HG02623 (cell line): ENCODE results near the gene IFNGR2.
"Not testable (repeated sequence)": the region's sequence is repeated elsewhere in the genome, so short reads cannot be mapped to it uniquely, and the experiment has no call there.

Experiments used
- ATAC-seq: cut with Tn5 transposase; IDR thresholded peaks from one replicate; pipeline ENCODE4 v1.9.1; 2021; ENCODE audit warnings: moderate library complexity; ENCODE audit not compliant: unreplicated experiment

The IFNGR2 gene

GRCh38 chr21:33401630-33401992 lies 1.6 kb upstream of the IFNGR2 start:
- ATAC-seq = no peak

- no peak for ATAC-seq
Observed at GRCh38 chr21:33402001-33402979, 923 bp upstream of the IFNGR2 start.

GRCh38 chr21:33403786-33404585 lies 773 bp downstream of the IFNGR2 start:
- ATAC-seq = no peak

DNA sequence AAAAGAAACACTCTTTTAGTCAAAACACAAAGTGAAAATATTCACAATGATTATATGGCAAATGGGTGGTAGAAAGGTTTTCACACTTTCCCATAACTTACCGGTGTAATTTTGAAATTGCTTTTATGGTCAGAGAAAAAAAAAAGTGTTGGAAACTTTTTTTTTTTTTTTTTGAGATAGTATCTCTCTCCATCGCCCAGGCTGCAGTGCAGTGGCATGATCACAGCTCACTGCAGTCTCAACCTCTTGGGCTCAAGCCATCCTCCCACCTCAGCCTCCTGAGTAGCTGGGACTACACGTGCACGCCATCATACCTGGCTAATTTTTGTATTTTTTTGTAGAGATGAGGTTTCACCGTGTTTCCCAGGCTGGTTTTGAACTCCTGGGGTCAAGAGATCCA lies 3.3 kb downstream of the IFNGR2 start:
- ATAC-seq = no peak

DNA sequence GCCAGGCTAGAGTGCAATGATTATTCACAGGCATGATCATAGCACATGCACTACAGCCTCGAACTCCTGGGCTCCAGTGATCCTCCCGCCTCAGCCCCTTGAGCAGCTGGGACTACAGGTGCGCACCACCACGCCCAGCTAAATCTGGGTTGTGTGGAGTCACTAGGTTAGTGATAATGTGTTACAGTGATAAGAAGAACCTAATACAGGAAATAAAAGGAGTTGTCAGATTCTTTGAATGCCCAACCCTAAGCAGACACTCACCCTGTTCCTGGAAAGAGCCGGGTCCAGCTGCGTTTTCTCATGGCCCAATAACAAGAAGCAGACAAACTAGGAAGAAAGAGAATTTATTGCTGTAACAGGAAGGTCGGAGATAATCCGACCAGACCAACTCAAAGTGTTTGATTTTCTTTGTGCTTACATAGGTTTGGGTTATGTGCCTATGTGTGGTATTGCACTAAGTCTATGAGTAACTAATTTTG lies 8.8 kb downstream of the IFNGR2 start:
- ATAC-seq = no peak

DNA sequence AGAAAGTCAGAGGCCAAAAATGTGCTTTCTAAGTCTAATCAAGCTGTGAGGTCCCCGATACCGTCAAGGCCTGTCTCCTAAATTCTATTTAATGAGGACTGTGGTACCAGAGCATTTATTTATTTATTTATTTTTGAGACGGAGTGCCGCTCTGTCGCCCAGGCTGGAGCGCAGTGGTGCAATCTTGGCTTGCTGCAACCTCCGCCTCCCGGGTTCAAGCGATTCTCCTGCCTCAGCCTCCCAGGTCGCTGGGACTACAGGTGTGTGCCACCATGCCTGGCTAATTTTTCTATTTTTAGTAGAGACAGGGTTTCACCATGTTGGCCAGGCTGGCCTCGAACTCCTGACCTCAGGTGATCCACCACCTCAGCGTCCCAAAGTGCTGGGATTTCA lies 9.2 kb downstream of the IFNGR2 start:
- not testable (repeated sequence) for ATAC-seq

DNA sequence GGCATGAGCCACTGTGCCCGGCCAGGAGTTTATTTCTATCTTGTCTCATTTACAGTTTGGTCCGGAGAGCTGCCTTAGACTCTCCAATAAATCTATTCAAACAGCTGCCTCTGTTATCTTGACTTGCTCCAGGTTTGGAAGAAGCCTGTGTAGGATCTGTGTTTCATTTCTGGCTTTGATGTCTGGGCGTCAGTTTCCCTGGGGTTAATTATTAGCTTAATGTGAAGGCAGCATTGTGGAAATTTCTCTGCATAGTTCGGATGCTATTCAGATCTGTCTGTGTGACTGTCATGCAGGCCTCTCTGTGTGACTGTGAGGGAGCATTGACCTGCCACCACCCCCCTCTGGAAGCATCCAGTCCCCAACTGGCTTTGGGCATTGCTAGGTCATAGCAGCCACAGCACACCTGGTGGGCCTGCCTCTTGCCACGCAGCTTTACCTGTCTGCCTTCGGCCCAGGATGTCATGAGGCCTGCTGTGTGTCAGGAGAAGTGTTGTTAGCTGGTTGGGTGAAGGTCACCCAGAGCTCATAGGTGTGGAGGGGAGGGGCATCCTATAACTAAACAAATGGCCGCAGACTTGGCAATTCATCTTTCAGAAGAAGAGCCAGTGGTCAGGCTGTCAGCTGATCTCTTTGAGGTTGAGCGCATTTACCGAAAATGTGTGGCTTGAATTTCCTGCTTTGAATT lies 9.8 kb downstream of the IFNGR2 start:
- ATAC-seq = no peak

DNA sequence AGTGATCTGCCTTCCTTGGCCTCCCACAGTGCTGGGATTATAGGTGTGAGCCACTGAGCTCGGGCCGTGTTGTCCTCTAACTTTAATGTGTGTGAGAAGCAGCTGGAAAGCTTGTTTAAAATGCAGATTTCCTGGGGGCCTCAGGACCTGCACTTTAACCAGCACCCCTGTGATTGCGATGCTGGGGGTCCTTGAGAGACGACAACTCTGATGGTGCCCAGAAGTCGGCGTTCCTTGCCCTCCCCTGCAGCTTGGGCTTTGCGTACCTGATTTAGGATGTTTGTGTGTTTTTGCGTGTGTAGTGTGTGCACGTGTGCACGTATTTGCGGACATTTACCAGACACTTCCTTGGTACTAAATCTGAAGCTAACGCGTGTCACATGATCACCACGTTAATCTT lies 10.9 kb downstream of the IFNGR2 start:
- ATAC-seq = no peak

GRCh38 chr21:33414926-33415325 lies 11.7 kb downstream of the IFNGR2 start:
- no peak for ATAC-seq

GRCh38 chr21:33418691-33419090 lies 15.5 kb downstream of the IFNGR2 start:
- no peak for ATAC-seq

DNA sequence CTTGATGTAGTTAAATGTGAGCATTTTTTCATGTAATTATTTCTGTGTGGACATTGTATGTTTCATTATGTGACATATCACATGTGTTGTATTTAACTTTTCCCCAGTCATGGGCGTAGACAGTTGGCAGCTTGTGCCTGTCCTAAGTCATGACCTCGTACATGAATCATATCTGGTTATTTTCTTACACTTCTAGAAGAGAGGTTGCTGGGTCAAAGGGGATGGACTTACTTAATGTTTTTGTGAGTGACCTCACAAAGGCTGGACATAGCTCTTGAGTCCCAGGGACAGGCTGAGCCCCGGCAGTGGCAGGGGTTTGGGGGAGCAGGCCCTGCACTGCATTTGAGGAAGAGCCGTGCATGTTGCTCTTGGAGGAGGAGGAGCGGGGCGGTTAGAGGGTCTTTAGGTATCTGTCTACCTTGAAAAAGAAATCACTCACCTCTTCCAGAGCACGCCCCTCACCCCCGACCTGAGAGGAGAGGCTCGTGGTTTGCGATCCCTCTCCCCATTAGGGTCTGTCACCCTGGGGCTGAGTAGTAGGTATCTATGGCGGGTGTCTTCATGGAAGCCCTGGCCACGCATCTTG lies 16.4 kb downstream of the IFNGR2 start:
- ATAC-seq = no peak

- no peak for ATAC-seq
Observed at GRCh38 chr21:33421713-33422393, 18.6 kb downstream of the IFNGR2 start.

DNA sequence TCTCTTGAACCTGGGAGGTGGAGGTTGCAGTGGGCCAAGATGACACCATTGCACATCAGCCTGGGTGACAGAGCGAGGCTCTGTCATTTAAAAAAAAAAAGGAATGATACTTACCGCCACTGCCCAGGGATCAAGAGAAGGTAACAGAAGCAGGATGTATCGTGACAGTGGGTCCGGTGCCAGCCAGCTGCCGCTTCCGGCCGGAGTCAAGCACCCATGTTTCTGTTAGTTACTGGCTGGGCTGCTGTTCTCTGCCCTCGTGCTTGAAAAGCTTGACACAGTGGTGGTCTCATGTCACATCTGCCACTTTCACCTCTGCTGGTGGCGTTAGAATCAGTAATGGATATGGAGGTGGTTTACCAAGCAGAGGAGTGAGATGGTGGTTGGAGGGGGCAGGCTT lies 21.0 kb downstream of the IFNGR2 start:
- ATAC-seq = no peak

DNA sequence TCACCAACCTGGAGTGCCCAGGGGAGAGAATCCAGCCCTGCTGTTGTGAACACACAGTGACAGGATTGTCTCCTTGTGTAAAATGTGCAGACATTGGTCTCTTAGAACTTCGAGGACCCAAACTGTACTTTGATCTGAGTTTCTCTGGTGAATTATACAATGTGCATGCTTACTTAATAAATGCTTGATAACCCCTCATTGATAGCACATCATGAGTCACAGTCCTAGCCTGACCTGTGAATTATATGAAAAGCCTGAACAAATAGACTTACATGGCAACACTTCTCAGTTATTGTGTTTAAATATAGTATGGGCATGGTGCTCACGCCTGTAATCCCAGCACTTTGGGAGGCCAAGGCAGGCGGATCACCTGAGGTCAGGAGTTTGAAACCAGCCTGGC lies 22.6 kb downstream of the IFNGR2 start:
- no peak for ATAC-seq

- no peak for ATAC-seq
Observed at GRCh38 chr21:33427051-33427450, 23.8 kb downstream of the IFNGR2 start.

DNA sequence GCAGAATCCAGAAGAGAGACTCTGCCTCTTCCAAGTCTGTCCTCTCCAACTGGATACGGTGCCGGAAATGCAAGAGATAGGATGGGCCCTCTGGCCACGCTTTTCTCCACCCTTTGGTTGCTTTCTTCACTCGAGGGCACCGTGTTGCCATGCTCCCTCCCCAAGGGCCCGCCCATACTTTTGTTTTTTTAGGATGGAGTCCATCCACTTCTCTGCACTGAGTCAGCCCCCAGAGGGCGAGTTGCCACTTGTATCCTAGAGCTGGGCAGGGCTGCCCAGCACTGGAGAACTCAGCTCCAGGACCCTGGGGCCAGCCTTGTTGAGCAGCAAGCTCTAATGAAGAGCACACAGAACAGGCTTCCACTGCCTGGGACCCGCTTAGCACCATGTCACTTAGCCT lies 25.5 kb downstream of the IFNGR2 start:
- no peak for ATAC-seq

- no peak for ATAC-seq
Observed at GRCh38 chr21:33430858-33431257, 27.6 kb downstream of the IFNGR2 start.

GRCh38 chr21:33432496-33432895 lies 29.3 kb downstream of the IFNGR2 start:
- ATAC-seq = no peak

DNA sequence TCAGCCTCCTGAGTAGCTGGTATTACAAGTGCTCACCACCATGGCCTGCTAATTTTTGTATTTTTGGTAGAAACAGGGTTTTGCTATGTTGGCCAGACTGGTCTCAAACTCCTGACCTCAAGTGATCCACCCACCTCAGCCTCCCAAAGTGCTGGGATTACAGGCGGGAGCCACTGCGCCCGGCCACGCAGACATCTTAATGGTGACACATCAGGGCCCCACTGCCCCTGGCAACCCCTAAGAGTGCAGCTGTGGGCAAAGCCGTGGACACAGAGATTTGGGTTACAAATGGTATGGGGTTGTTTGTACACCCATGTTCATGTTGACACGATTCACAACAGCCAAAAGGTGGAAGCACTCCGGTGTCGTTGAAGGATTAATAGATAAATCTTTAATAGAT lies 29.8 kb downstream of the IFNGR2 start:
- ATAC-seq = no peak

- ATAC-seq = no peak
Observed at GRCh38 chr21:33433425-33434114, 30.4 kb downstream of the IFNGR2 start.
